Germinal center (tissue), 1 donor: ENCODE data around the gene TBX4.
A peak's percentile ranks its signal among the peaks of the same experiment; 100 is the strongest.

Experiments used
- DNase-seq: peaks from one replicate; pipeline ENCODE4 v3.0.0; 2012; ENCODE audit warnings: mixed read lengths, low spot score

The TBX4 gene

GRCh38 chr17:61452301-61453290 lies at the start of gene TBX4:
TSS of gene TBX4 (plus strand) at chr17:61452422. CDS start at chr17:61456491, 4,069 bp downstream.
- no peak for DNase-seq

- DNase-seq, result no peak
These were observed 49.0 kb upstream of the TBX4 start for GRCh38 chr17:61402978-61403800.

GRCh38 chr17:61403801-61404662 lies 48.2 kb upstream of the TBX4 start:
- no peak for DNase-seq

GRCh38 chr17:61404663-61404912 lies 47.6 kb upstream of the TBX4 start:
- no peak for DNase-seq

GRCh38 chr17:61404913-61405685 lies 47.1 kb upstream of the TBX4 start:
- no peak for DNase-seq

GRCh38 chr17:61405686-61406536 lies 46.3 kb upstream of the TBX4 start:
- no peak for DNase-seq

- no peak for DNase-seq
These were observed 45.7 kb upstream of the TBX4 start for GRCh38 chr17:61406537-61406845.

GRCh38 chr17:61406971-61407911 lies 45.0 kb upstream of the TBX4 start:
- DNase-seq, result no peak

- no peak for DNase-seq
These were observed 43.8 kb upstream of the TBX4 start for GRCh38 chr17:61408151-61409041.

- DNase-seq, result peak; percentile 69
These were observed 42.7 kb upstream of the TBX4 start for GRCh38 chr17:61409301-61410112.

GRCh38 chr17:61410141-61411010 lies 41.8 kb upstream of the TBX4 start:
- peak; percentile 78 for DNase-seq

GRCh38 chr17:61411011-61411260 lies 41.3 kb upstream of the TBX4 start:
- DNase-seq, result no peak

GRCh38 chr17:61411261-61412142 lies 40.7 kb upstream of the TBX4 start:
- peak; percentile 23 for DNase-seq

- DNase-seq, result peak; percentile 89
These were observed 39.9 kb upstream of the TBX4 start for GRCh38 chr17:61412143-61412859.
